Stimulated activated CD8-positive, alpha-beta memory T cell treated with anti-CD3 and anti-CD28 coated beads, Interleukin-4, amount 100 ng/mL, for 48 hours (primary cell): ENCODE data around the gene MALT1.
A peak's percentile ranks its signal among the peaks of the same experiment; 100 is the strongest.
"Not testable (repeated sequence)": the region's sequence is repeated elsewhere in the genome, so short reads cannot be mapped to it uniquely, and the experiment has no call there.

Source experiments
- DNase-seq: peaks from one replicate; pipeline ENCODE4 v3.0.0-alpha.2; 2020

The MALT1 gene

DNA sequence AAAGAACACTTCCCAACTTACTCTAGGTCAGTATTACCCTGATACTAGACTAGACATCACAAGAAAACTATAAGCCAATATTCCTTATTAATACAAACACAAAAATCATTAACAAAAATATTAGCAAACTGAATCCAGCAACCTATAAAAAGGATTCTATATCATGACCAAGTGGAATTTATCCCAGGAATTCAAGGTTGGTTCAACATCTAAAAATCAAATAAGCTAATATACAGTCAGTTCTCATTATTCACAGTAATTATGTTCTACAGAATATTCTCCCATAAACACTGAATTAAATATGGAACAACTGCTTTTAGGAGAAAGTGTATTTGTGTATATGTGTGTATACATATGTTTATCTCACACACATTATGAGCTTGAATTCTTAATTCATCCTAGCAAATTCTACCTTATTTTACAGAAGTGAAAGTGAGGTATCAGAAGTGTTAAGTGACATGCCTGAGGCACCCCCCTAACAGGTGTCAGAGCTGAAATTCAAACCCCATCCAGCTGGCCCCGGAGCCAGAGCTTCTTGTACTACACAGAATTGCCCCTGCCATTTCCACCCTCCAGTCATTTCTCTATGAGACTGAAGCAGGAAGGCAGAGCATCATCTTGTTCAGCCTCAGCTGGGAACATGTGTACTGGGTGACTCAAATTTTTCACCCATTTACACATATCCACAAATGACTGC lies 77.8 kb downstream of the MALT1 start:
- DNase-seq, result no peak

DNA sequence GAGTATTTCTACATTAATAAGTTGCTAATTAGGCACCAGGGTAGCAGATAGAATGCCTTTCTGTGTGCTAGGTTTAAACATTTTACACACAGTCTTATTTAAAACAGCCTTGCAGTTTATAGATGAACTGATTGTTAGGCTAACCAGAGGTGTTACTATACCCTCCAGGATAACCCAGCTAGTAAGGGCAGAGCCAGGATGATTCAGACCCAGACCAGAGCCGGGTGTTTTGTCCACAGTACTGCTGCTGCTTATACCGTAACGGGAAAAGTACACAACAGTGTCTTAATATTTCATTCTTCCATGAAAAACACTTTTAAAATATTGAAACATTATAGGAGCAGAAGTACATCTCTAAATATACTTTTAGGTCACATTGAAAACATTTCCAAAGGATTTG lies 82.7 kb downstream of the MALT1 start:
- no peak for DNase-seq

DNA sequence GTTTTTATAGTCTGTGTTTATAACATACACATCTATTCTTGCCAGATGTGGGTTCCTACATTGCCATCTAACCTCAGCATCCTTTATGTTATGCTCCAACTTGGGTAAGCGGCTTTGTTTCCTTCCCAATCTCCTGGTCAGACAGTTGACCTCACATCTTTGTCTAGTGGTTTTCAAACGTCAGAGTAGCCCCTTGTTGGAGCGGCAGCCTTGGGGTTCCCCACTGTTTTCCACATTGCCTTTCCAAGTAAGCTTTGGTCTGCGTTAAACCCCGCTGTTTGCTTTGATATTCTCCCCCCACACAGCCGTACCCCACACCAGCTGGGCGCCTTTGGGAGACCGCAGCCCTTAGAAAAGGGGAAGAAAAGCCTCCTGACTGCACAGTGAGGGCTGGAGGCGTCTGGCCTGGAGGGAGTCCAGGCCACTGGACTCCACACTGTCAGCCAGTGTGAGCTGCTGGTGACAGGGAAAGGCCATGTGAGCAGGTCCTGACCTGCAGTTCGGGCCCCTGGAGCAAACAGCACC lies 83.3 kb downstream of the MALT1 start:
- no peak for DNase-seq

DNA sequence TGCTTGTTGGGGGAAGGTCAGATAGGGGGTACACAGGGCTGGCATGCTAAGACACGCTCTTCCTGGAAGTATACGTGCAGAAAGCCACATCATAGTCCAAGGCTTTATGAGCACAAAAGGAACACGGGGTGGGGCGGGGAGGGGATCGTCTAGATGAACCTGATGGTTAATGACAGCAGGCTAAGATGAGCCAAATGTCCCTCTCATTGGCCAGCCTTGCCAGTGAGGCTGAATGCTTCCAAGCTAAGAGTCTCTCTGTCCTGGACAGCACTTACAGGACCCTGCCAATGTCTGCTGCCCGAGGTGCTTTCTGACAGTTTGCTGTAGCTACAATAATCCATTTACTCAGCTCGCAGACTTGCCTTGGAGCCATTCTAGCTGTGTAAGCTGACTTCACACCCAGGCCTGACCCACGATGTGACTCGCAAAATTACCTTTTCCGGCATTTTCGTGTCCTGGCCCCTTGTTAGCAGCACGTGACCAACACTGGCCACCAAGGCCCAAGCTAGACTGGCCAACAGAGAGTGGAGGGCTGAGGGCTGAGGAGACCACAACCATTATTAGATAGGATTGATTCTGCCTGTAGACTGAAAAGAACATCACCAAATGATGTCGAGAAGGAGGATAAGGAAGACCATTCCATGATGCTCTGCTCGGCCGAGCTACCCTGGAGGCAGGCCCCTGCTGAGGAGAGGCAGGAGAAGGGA lies 84.2 kb downstream of the MALT1 start:
- DNase-seq, result no peak

DNA sequence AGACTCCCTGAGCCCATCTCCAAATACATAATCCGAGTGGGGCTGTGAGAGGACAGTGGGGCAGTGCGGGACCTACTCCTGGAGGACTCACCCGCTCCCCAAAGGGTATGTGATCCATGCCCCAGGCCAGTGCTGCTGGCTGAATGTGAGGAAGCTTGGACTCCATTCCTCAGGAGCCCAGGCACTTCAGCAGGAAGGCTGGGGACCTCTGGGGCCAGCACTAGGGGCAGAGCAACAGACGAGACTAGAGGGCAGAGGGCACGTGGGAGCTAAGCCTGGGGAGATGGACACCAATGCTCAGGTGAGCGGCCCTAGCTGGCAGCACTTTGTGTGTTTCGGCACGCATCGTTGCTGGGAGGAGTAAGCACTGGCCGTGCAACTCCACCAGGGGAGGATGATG lies 84.9 kb downstream of the MALT1 start:
- no peak for DNase-seq

DNA sequence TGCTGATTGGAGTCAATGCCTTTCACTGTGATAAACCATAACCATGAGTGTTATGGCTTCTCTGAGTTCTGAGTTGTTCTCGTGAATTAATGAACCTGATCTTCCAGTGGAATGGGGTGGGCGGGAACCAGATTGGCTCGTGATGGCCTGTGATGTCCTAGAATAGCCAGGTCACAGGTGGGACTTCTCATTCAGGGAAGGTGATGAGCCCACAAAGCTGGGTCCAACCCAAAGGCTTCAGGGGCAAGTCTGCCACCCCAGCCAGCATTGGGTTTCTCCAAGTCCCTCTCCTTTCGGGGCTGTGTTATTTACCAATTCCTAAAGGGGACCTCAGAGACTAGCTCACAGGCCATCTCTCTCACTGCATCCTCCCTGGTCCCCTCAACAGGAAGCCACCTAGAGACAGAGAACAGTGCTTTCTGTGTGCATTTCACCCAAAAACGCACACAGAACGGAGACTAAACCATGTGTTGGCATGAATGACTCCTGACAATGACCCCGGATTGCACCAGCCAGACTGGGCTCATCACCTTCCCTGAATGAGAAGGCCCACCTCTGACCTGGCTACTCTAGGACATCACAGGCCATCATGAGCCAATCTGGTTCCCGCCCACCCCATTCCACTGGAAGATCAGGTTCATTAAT lies 85.5 kb downstream of the MALT1 start:
- no peak for DNase-seq

DNA sequence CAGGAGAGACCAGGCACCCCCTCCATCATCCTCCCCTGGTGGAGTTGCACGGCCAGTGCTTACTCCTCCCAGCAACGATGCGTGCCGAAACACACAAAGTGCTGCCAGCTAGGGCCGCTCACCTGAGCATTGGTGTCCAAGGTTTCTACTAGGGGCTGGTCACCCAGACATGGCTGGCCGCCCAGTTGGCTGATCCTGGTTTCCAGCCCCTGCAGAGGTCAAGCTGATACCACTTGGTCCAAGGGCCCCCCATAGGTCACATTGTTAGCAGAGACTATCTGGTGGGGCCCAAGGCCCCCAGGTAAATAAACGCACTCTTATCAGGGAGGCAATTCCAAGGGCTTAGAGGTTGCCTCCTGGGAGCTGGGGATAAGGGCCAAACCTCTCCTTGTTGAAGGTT lies 86.1 kb downstream of the MALT1 start:
- DNase-seq, result not testable (repeated sequence)

DNA sequence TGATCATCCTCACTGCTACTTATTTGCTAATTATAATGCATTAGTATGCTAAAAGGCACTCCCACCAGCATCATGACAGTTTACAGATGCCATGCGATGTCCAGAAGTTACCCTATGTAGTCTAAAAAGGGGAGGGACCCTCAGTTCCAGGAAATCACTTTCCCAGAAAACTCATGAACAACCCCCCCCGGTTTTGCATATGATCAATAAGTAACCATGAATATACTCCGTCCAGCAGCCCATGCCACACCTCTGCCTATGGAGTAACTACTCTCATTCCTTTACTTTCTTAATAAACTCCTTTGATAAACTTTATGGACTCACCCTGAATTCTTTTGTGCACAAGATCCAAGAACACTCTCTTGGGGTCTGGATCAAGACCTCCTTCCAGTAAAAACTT lies 86.8 kb downstream of the MALT1 start:
- DNase-seq, result no peak

DNA sequence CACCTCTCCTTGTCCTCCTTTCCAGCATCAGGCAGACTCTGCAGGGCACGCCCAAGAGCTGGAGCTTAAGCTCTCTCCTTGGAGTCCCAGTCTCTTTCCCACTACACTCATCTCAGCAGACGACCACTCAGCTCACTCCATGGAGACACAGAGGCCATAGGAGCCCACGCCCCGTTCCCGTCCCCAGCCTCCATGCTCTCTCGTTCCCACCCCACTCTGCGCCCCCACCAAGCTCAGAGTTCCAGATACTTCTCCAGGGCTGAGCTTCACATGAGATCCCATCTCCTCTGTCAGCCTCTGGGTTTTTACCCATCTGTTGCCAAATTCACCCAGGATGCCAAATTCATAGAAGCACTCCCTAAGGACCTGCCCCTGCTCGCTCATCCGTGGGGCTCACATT lies 87.3 kb downstream of the MALT1 start:
- no peak for DNase-seq

DNA sequence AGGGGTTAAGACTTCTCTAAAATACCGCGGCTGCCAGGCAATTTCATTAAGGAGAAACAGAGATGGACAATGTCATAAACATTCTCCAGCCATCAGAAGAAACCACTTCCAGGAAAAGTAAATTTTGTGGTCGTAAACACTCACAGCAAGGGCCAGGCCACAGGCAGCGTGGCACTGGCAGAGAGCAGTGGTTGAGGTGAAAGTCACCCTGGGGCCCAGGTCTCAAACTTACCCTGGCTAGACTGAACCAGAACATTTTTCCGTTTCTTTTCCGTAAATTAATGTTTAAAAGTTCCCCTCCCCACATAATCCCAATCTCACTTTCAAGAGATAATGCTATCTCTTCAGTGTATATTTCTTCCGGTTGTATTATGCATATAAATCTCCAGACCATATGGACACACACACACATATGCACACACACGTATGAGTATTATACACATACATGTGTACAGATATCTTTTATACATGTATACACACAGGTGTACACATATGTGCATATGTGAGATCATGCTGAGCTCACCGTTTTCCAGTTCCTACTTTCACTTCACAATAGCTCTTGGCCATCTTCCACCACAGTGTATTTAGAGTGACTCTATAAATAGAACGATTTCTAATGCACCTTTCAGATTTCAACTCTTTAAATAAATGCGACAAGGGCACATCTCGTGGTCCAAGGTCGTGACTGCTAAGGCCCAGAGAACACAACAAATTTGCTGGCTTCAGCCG lies 90.1 kb downstream of the MALT1 start:
- DNase-seq, result peak; percentile 26

DNA sequence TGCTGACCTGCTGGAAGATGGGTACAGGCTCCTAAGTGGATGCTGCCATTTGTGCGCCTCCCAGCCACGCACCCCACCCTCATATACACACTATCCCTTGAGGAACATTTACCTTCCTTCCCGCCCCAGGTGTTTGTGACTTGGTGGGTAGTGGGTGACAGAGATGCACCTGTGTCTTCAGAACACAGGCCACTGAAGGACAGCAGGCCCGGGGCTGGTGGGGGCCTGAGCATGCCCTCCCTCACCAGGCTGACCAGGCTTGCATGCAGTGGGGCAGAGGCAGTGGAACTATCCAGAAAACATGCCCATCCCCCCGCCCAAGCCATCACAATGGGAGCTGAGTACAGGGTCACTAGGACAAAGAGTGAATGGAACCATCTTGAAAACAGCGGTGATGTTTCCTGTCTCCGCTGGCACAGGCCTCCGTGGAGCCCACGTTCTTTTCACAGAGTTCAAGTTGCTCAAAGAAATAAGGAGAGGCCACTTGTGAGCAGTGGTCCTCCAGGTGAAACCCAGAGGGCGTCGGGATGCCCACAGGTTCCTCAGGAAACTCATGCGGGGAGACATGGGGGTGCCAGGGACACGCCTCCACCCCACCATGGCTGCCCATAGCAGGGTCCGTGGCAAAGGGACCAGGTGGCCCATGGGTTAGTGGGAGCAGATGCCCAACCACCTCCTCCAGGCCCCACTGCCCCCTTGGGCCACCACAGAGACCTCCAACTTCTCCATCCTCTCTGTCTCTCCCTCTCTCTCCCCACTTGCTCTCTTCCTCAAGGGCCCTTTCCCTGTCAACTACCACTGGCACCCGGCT lies 90.9 kb downstream of the MALT1 start:
- DNase-seq, result peak; percentile 19

DNA sequence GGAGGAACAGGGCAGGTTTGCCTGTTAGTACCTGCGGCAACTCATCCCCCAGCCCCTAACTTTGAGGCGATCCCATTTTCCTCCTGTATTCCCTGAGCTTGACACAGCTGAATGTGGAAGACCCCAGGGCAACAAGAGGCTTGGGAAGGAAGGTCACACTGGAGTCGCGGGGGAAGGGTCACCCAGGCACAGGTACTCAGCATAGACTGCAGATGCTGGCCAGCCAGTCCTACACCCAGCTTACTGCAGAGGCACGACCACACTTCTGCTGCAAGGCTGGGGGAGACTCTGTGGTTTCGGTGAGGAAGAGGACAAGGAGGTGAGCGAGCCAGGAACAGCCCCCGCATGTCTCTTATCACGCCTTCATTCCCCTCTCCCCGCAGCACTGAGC lies 91.5 kb downstream of the MALT1 start:
- DNase-seq, result peak; percentile 20

DNA sequence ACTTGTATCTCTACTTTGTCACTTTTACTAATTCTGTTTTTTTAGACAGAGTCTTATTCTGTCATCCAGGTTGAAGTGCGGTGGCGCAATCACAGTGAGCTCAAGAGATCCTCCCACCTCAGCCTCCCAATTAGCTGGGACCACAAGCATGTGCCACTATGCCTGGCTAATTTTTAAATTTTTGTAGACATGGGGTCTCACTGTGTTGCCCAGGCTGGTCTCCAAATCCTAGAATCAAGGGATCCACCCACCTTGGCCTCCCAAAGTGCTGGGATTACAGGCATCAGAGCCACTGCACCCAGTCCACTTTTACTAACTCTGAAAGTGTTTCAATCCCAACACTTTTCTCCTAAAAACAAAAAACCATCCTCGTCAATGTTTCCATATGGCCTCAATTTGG lies 94.9 kb downstream of the MALT1 start:
- DNase-seq, result peak; percentile 7

DNA sequence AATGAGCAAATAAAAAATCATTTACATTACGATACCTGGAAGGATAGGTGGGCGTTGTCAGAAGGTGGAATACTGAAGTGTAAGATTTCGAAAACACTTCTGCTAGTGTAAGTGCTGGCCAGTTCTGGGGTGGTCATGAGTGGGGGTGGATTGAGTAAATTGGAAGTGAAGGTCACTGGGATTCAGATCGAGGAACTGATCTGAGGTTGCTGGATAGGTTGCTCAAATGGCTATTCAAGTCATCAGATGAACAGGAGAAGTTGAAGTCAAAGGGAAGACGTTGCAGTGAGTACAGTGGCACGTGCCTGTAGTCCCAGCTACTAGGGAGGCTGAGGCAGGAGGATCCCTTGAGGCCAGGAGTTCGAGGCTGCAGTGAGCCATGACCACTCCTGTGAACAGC lies 95.7 kb downstream of the MALT1 start:
- DNase-seq, result no peak

DNA sequence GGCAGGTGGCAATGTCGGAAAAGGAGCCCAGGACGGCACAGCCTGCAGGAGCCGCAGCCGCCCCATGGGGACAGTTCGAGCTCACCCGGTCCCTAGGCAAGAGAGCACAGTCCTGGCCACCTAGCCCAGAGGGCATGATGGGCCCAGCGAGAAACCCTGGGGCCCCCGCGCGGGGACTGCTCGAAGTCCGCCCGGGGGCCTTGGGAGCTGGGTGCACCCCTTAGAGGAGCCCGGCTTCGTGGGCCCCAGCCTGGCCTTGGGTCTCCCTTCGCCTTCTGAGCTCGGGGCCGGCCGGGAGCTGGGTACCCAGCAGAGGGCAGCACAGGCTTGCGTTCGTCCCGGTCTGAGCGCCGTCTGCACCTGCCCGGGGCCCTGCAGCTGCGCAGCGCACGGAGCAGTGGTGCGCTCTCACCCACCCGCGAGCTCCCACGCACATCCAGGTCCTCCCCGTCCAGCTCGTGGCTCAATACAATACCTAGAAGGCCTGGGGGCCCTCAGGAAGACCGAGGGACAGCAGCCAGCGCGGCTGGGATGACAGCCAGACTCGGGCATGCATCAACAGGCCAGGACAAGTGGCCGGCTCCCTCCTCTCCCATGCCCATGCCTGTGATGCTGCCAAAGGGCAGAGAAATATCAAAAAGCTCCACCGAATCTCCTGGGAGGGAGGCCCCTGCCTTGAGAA lies 97.2 kb downstream of the MALT1 start:
- DNase-seq, result peak; percentile 85

DNA sequence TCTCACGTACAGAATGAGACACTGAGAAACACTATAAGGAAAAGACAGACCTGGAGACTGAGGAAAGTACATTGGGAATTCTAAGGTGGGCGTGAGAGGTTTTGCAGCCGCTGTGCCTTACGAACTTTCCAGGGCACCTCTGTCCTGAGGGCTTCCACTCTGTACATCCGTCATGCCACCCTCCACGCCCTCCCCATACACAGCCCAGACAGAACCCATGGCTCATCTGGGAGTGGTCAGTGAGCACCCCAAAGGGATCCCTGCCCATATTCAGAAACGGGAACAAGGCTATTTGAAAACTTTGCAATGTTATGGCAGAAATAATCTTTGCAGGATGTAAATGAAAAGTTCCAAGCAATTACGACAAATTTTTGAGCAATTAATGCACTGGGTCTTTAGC lies 98.1 kb downstream of the MALT1 start:
- DNase-seq, result no peak

DNA sequence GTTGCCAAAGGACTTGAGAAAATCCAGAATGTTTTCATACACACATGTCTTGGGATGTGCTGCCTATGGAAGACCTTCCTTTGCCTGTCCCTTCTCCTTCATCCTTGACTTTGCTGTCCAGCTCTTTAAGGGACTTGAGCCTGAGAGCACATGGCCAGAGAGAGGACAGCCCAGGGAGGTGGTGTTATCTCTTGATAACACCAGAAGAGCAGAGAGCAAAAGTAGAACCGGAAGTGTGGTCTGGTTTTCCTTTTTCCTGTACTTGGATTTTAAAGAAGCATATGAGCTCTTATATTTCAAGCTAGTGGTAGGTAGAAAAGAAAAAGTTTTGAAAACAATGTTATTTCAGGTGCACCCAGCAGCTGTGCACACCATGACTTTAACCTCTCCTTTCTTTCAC lies 99.3 kb downstream of the MALT1 start:
- DNase-seq, result no peak

DNA sequence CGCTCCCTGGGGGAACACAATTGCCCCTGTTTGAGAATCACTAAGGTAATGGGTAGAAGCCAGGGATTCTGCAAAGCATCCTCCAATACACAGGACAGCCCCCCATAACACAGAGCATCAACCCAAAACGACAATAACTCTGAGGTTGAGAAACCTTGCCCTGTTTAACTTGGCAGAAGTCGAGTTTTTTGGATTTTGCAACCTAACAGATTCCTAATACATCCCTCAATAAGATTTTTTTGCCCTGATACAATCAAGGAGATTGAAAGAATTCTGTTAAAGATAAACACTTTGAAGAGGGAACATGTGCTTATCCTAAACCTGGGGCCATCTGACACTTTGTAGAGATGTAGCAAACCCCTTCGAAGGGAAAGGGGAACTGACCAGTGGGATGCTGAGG lies 100.9 kb downstream of the MALT1 start:
- no peak for DNase-seq

DNA sequence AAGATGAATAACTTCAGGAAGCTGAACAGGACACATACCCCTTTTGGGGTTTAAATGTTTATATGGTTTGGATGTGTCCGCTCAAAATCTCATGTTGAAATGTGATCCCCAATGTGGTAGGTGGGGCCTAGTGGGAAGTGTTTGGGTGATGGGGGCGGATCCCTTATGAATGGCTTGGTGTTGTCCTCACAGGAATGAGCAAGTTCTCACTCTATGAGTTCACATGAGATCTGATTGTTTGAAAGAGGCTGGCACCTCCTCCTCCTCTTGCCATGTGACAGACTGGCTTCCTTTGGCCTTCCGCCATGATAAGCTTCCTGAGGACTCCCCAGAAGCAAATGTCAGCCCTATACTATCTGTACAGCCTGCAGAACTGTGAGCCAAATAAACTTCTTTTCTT lies 104.8 kb downstream of the MALT1 start:
- DNase-seq, result no peak

DNA sequence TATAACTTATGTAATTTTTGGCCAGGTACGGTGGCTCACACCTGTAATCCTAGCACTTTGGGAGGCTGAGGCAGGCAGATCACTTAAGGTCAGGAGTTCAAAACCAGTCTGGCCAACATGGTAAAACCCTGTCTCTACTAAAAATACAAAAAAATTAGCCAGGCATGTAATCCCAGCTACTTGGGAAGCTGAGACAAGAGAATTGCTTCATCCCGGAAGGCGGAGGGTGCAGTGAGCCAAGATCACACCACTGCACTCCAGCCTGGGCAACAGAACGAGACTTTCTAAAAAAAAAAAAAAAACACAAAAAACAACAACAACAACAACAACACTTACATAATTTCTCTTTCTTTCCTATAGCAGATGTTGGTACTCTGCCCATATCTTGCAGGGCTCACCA lies 105.3 kb downstream of the MALT1 start:
- not testable (repeated sequence) for DNase-seq

DNA sequence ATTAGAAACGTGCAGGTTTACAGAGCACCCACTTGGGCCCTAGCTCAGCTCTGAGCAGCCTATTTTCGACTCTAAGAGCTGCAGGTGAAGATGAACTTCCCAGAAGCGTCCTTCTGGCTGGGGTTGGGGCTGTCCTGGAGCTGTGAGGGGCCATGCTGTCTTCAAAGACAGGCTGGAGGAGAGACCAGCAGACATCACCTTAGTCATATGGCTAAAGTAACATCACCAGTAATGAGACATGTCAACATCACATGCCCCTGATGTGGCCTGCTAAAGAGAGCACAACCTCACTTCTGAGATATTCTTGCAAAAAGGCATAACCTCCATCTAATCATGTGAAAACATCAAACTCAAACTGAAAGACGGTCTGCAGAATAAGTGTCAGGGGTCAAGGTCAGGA lies 106.2 kb downstream of the MALT1 start:
- DNase-seq, result no peak

DNA sequence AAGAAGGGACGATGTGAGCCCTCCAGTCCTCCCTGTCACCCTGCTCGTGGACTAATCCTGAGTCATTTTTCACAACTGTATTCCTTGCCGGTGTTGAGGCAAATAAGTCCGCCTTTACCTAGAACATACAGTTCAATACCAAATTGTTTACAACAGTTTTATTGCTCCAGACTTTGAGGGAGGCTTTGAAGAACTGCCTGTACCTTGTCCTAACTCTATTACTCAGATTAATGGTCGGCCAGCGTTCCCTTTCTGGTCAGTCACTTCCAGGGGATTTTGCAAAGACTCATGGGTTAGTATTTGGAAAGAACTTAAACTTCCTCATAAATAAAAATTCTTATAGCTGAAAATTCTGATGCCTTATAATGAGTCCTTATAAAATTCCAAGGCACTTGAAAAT lies 108.3 kb downstream of the MALT1 start:
- DNase-seq, result no peak
